Fibroblast of lung (primary cell): ENCODE measurements around the gene ASCL2. TPM values are rescaled to one million over a fixed set of nuclear protein-coding genes. Genes with fewer than 3 reads are reported as not detected.

Experiments used
- DNase-seq, 2 donors: peaks; one replicate each; pipeline versions ENCODE4 v3.0.0 to v3.0.0-alpha.2; 2010; ENCODE audit warnings: low read depth in 2 of 2
- H2AFZ ChIP-seq: 2 replicates; pipeline ENCODE4 v1.5.1; 2012; ENCODE audit warnings: low read length, control low read depth, inconsistent platforms
- H3K27ac ChIP-seq: 2 replicates; pipeline ENCODE4 v1.5.1; 2011; ENCODE audit warnings: low read length, control low read depth; ENCODE audit not compliant: insufficient read depth
- H3K27me3 ChIP-seq: 2 replicates; pipeline ENCODE4 v1.5.1; 2011; ENCODE audit warnings: mild to moderate bottlenecking, low read length; ENCODE audit not compliant: control insufficient read depth, insufficient read depth
- H3K36me3 ChIP-seq: 2 replicates; pipeline ENCODE4 v1.5.1; 2011; ENCODE audit warnings: low read length; ENCODE audit not compliant: control insufficient read depth, insufficient read depth
- H3K4me1 ChIP-seq: 2 replicates; pipeline ENCODE4 v1.5.1; 2011; ENCODE audit warnings: low read length; ENCODE audit not compliant: control insufficient read depth, insufficient read depth; ENCODE audit errors: extremely low read depth
- H3K4me2 ChIP-seq: 2 replicates; pipeline ENCODE4 v1.5.1; 2011; ENCODE audit warnings: low read length, control low read depth; ENCODE audit not compliant: insufficient read depth; ENCODE audit errors: extremely low read depth
- H3K4me3 ChIP-seq, 4 experiments: fragments of 200-600 bp in 1 of 4; sonication (generic) in 1 of 4; replicated peaks in 1 of 4; 2 replicates each; pipeline ENCODE4 v1.5.1; 2011 to 2016; ENCODE audit warnings: low read length in 4 of 4, low read depth in 3 of 4, mild to moderate bottlenecking in 3 of 4, control low read depth in 2 of 4, inconsistent platforms in 1 of 4, mixed read lengths in 1 of 4; ENCODE audit not compliant: insufficient read depth in 1 of 4; ENCODE audit errors: control extremely low read depth in 1 of 4
- H3K79me2 ChIP-seq: 2 replicates; pipeline ENCODE4 v1.5.1; 2012; ENCODE audit warnings: mild to moderate bottlenecking, low read length, inconsistent platforms; ENCODE audit not compliant: control insufficient read depth, insufficient read depth
- H3K9ac ChIP-seq: 2 replicates; pipeline ENCODE4 v1.5.1; 2011; ENCODE audit warnings: mild to moderate bottlenecking, low read length, control low read depth; ENCODE audit not compliant: insufficient read depth
- H3K9me3 ChIP-seq: 2 replicates; pipeline ENCODE4 v1.5.1; 2012; ENCODE audit warnings: low read depth, low read length; ENCODE audit not compliant: control insufficient read depth, insufficient read depth
- H4K20me1 ChIP-seq: 2 replicates; pipeline ENCODE4 v1.5.1; 2011; ENCODE audit warnings: low read length; ENCODE audit not compliant: control insufficient read depth, insufficient read depth; ENCODE audit errors: extremely low read depth
- EZH2 ChIP-seq: IDR thresholded peaks from 2 replicates; pipeline ENCODE4 v1.5.1; 2012; ENCODE audit warnings: low read length, control low read depth, mild to moderate bottlenecking; ENCODE audit errors: missing control alignments
- polyA plus RNA-seq, 2 donors: library from polyadenylated mRNA; depleted of rRNA in 1 of 2; stranded (reverse) in 1 of 2; unstranded in 1 of 2; fragments of >200 nt; gene quantifications; 2 replicates each; pipeline ENCODE4 v1.2.1, GENCODE V29; 2011 to 2012; ENCODE audit warnings: missing spikeins in 1 of 2
- total RNA-seq: library from RNA; depleted of rRNA; stranded (reverse); fragments of >200 nt; gene quantifications from 2 replicates; pipeline ENCODE4 v1.2.1, GENCODE V29; 2014
- TF ChIP-seq, protein P1 (sequence below), 2 donors: IDR thresholded peaks in 1 of 2; conservative IDR thresholded peaks in 1 of 2; 1 replicate in 1 of 2; 2 replicates in 1 of 2; pipeline ENCODE4 v1.5.1; 2011 to 2012; ENCODE audit warnings: low read length in 2 of 2, control low read depth in 1 of 2, inconsistent platforms in 1 of 2, low read depth in 1 of 2, mild to moderate bottlenecking in 1 of 2

The ASCL2 gene
- total and polyA plus RNA-seq, 2 donors (not counting 1 experiment from before 2014, with no cell fraction given) = not detected

DNA sequence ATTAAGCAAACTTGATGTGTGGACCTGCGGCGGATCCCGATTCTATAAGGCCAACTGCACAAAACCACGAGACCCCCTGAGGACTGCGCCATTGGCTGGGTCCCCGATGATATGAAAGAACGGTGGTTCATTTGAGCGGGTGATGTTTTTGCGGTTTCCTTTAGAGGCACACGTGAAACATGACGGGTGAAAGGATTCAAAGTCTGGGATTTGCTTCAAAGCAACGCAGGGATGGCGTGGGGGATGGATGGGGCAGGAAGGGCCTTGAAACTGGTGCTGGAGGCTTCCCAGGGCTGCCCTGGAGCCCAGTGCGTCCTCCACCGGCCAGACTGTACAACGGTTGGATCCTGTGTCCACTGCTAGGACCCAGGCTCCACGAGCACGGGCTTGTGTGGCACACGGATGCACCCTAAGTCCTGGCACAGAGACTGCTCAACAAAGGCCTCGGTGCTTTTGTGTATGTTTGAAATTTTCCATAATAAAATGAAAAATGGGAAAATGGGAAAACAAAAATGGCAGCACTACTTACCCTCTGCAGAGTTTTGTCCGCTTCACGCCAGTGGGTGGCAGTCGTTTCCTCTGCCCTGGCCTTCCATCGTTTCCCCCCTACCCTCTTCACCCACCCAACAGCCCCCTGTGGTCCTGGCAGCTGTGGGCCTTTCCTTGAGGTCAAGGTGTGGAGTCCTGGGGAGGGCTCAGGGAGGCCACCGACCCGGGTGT is 3.6 kb downstream of the ASCL2 start:
- Histone ChIP-seq H3K4me2 (no peak overlapping the region), H3K27ac (no peak overlapping the region), H3K79me2 (no peaks in the 10 kb centered on the region), H3K9me3 (no peaks in the 10 kb centered on the region), H3K9ac (no peak overlapping the region), H3K4me3 (no peak overlapping the region), H3K27me3 (peaks cover 8% of the 10 kb centered on the region), H3K4me1 (no peaks in the 10 kb centered on the region), H3K36me3 (no peaks in the 10 kb centered on the region), H4K20me1 (no peaks in the 10 kb centered on the region), H2AFZ (no peak overlapping the region)
- DNase-seq = no peak
- no peak for TF ChIP-seq EZH2
- TF ChIP-seq, protein P1, sequence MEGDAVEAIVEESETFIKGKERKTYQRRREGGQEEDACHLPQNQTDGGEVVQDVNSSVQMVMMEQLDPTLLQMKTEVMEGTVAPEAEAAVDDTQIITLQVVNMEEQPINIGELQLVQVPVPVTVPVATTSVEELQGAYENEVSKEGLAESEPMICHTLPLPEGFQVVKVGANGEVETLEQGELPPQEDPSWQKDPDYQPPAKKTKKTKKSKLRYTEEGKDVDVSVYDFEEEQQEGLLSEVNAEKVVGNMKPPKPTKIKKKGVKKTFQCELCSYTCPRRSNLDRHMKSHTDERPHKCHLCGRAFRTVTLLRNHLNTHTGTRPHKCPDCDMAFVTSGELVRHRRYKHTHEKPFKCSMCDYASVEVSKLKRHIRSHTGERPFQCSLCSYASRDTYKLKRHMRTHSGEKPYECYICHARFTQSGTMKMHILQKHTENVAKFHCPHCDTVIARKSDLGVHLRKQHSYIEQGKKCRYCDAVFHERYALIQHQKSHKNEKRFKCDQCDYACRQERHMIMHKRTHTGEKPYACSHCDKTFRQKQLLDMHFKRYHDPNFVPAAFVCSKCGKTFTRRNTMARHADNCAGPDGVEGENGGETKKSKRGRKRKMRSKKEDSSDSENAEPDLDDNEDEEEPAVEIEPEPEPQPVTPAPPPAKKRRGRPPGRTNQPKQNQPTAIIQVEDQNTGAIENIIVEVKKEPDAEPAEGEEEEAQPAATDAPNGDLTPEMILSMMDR (conservative IDR thresholded peaks at IDR 0.05 in 1 of 2, IDR thresholded peaks at IDR 0.05 in 1 of 2; ENCODE audit: low read depth in 1 of 2, low read length in 2 of 2) = no peak

GRCh38 chr11:2265854-2266585 is 4.4 kb downstream of the ASCL2 start:
- H3K27me3 ChIP-seq = peaks cover 8% of the 10 kb centered on the region

GRCh38 chr11:2265396-2265795 is 5.0 kb downstream of the ASCL2 start:
- H3K36me3 ChIP-seq = no peaks in the 10 kb centered on the region
- H2AFZ ChIP-seq = no peak overlapping the region
- H3K27ac ChIP-seq = no peak overlapping the region
- H3K4me1 ChIP-seq = no peaks in the 10 kb centered on the region
- DNase-seq = no peak
- no peak overlapping the region for H3K4me2 ChIP-seq
- H3K79me2 ChIP-seq = no peaks in the 10 kb centered on the region
- no peak for TF ChIP-seq EZH2
- TF ChIP-seq, protein P1 (conservative IDR thresholded peaks at IDR 0.05 in 1 of 2, IDR thresholded peaks at IDR 0.05 in 1 of 2; ENCODE audit: low read depth in 1 of 2, low read length in 2 of 2) = no peak
- no peaks in the 10 kb centered on the region for H4K20me1 ChIP-seq
- no peak overlapping the region for H3K9ac ChIP-seq
- H3K4me3 ChIP-seq = no peak overlapping the region
- peaks cover 8% of the 10 kb centered on the region for H3K27me3 ChIP-seq
- no peaks in the 10 kb centered on the region for H3K9me3 ChIP-seq

More at GRCh38 chr11:2265854-2266585, 4.4 kb downstream of the ASCL2 start:
- Histone ChIP-seq H3K4me3 (no peak overlapping the region), H2AFZ (no peak overlapping the region), H4K20me1 (no peaks in the 10 kb centered on the region), H3K4me2 (no peak overlapping the region), H3K27ac (no peak overlapping the region), H3K79me2 (no peaks in the 10 kb centered on the region), H3K4me1 (no peaks in the 10 kb centered on the region), H3K9me3 (no peaks in the 10 kb centered on the region), H3K36me3 (no peaks in the 10 kb centered on the region), H3K9ac (no peak overlapping the region)
- DNase-seq = no peak
- TF ChIP-seq, protein P1 (conservative IDR thresholded peaks at IDR 0.05 in 1 of 2, IDR thresholded peaks at IDR 0.05 in 1 of 2; ENCODE audit: low read depth in 1 of 2, low read length in 2 of 2) = no peak
- no peak for TF ChIP-seq EZH2
